Urinary bladder (tissue), 4 donors: ENCODE results near the gene MOBP. TPM values are rescaled to one million over a fixed set of nuclear protein-coding genes. Genes with fewer than 3 reads are reported as not detected.

Experiments used
- DNase-seq: peaks from one replicate; pipeline ENCODE4 v3.0.0-alpha.2; 2015; ENCODE audit errors: extremely low spot score
- H3K27ac ChIP-seq: one replicate; pipeline ENCODE4 v1.5.1; 2013; ENCODE audit warnings: low read depth, mild to moderate bottlenecking, moderate library complexity
- H3K36me3 ChIP-seq: one replicate; pipeline ENCODE4 v1.6.1; 2013; ENCODE audit warnings: mild to moderate bottlenecking, moderate library complexity; ENCODE audit not compliant: insufficient read depth
- H3K4me1 ChIP-seq: one replicate; pipeline ENCODE4 v1.6.1; 2013; ENCODE audit warnings: mild to moderate bottlenecking, moderate library complexity; ENCODE audit not compliant: insufficient read depth
- H3K4me3 ChIP-seq: one replicate; pipeline ENCODE4 v1.5.1; 2013; ENCODE audit warnings: low read depth, low read length
- WGBS: extraction: QIAGEN DNeasy Blood & Tissue Kit; methylation state at CpG from one replicate; pipeline ENCODE4 v1.1.7; 2013; 5-methylcytosine and 5-hydroxymethylcytosine counted together
- polyA plus RNA-seq: library from polyadenylated mRNA; stranded (reverse); fragments of 200-250 nt; gene quantifications from one replicate; pipeline ENCODE4 v1.2.3, GENCODE V29; 2013
- total RNA-seq: library from RNA; depleted of rRNA; stranded (reverse); fragments of >200 nt; gene quantifications from one replicate; pipeline ENCODE4 v1.2.3, GENCODE V29; 2014
- donor health status: healthy with polysubstance abuse.
- donor health status: healthy.

MOBP gene
- total and polyA plus RNA-seq, 2 donors, result 0.05 to 0.94 TPM

DNA sequence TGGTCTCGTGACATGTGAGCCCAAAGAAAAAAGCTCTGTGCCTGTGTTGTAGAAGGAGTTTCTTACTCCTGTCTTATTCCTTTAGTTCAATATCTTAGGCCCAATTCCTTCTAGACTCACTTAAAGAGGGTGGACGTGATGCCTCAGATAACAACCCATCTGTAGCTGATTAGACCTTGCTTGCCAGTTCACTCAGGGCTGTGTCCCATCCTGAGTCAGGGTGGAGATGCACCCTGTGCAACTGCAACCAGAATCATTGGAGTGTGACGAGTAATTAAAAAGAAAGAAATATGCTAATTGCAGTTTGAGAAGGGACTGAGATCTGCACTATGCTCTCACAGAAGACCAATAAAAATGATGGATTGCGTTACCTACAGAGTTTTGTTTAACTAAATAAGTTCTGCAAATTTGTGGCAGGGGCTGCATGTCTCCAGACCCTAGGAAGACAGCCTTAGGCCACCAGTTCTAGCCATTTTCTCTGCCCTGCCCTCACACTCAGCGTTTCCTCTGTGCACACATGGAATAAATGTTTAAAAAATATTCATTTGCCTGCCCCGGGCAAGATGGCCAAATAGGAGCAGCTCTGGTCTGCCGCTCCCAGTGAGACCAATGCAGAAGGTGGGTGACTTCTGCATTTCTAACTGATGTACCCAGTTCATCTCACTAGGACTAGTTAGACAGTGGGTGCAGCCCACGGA lies 83.0 kb downstream of the MOBP start:
- no peak overlapping the region for H3K27ac ChIP-seq
- DNase-seq, result no peak
- WGBS, result 61% methylated on average over 8 of the region's 8 CpGs

More for the DNA sequence above, 83.0 kb downstream of the MOBP start:
- Histone ChIP-seq H3K4me3 (no peak overlapping the region), H3K4me1 (no peaks in the 10 kb centered on the region), H3K36me3 (no peaks in the 10 kb centered on the region)

Other genes starting within 250 kb of the MOBP start
- gene CX3CR1, start 187.6 kb upstream of the MOBP start, total RNA-seq, result 5.6 TPM
- gene CX3CR1, start 187.6 kb upstream of the MOBP start, polyA plus RNA-seq, result 0.24 TPM
- not detected for gene CCR8, start 138.0 kb upstream of the MOBP start, total RNA-seq
- not detected for gene CCR8, start 138.0 kb upstream of the MOBP start, polyA plus RNA-seq
- gene SLC25A38, start 84.3 kb upstream of the MOBP start, total RNA-seq, result 10.7 TPM
- 38.6 TPM for gene SLC25A38, start 84.3 kb upstream of the MOBP start, polyA plus RNA-seq
- gene RPSA, start 61.0 kb upstream of the MOBP start, total RNA-seq, result 970 TPM
- 1,326 TPM for gene RPSA, start 61.0 kb upstream of the MOBP start, polyA plus RNA-seq